Measurements from ENCODE around the gene PSAP.

DNA sequence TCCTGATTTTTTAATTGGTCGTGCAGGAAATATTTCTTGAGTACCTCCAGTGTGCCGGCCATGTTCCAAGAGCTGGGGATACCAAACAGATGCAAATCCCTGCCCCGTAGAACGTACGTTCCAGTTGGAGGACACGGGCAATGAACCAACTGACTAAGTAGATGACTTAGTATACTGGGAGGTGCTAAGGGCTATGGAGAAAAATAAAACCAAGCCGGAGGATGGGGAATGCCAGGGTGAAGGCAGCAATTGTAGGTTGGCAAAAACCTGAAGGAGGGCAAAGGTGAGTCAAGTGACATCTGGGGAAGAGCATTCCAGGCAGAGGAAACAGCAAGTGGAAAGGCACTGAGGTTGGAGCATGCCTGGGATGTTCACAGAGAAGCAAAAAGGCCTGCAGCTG lies 70.9 kb downstream of the PSAP start:
- TF ChIP-seq, protein P1, sequence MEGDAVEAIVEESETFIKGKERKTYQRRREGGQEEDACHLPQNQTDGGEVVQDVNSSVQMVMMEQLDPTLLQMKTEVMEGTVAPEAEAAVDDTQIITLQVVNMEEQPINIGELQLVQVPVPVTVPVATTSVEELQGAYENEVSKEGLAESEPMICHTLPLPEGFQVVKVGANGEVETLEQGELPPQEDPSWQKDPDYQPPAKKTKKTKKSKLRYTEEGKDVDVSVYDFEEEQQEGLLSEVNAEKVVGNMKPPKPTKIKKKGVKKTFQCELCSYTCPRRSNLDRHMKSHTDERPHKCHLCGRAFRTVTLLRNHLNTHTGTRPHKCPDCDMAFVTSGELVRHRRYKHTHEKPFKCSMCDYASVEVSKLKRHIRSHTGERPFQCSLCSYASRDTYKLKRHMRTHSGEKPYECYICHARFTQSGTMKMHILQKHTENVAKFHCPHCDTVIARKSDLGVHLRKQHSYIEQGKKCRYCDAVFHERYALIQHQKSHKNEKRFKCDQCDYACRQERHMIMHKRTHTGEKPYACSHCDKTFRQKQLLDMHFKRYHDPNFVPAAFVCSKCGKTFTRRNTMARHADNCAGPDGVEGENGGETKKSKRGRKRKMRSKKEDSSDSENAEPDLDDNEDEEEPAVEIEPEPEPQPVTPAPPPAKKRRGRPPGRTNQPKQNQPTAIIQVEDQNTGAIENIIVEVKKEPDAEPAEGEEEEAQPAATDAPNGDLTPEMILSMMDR (conservative IDR thresholded peaks at IDR 0.05) = no peak
- TF ChIP-seq EZH2 (IDR thresholded peaks at IDR 0.05; ENCODE audit: low read depth) = no peak
